Measurements from ENCODE around the gene RRP12.

DNA sequence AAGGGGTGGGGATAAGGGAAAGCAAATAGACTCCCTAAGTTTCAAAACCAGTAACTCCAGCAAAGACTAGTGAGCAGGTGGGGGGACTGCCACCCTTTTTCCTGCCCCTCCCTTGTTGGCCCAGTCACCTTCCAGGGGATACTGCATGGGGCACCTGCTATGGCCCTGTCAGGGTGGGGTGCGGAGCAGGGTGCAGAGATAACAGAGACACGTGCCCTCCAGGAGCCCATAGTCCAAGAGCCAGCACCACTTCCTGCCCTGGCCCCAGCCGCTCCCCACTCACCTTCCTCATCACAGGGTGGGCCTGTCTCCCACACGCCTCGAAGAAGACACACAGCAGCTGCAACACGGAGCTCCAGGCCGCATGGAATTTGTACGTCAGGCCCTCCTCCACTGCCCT, 20.6 kb downstream of the RRP12 start:
- TF ChIP-seq, protein P1, sequence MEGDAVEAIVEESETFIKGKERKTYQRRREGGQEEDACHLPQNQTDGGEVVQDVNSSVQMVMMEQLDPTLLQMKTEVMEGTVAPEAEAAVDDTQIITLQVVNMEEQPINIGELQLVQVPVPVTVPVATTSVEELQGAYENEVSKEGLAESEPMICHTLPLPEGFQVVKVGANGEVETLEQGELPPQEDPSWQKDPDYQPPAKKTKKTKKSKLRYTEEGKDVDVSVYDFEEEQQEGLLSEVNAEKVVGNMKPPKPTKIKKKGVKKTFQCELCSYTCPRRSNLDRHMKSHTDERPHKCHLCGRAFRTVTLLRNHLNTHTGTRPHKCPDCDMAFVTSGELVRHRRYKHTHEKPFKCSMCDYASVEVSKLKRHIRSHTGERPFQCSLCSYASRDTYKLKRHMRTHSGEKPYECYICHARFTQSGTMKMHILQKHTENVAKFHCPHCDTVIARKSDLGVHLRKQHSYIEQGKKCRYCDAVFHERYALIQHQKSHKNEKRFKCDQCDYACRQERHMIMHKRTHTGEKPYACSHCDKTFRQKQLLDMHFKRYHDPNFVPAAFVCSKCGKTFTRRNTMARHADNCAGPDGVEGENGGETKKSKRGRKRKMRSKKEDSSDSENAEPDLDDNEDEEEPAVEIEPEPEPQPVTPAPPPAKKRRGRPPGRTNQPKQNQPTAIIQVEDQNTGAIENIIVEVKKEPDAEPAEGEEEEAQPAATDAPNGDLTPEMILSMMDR (IDR thresholded peaks at IDR 0.05; ENCODE audit: poor library complexity, severe bottlenecking) = no peak
- TF ChIP-seq EZH2 (IDR thresholded peaks at IDR 0.05; ENCODE audit: borderline replicate concordance, insufficient read depth, low read length, poor library complexity, severe bottlenecking) (no peak), EP300 (conservative IDR thresholded peaks at IDR 0.05; ENCODE audit: poor library complexity, severe bottlenecking) (no peak), TAF1 (IDR thresholded peaks at IDR 0.05; ENCODE audit: low read depth) (no peak), POLR2AphosphoS5 (IDR thresholded peaks at IDR 0.05) (no peak), SMC3 (conservative IDR thresholded peaks at IDR 0.05; ENCODE audit: poor library complexity) (no peak), RAD21 (conservative IDR thresholded peaks at IDR 0.05) (no peak), MXI1 (conservative IDR thresholded peaks at IDR 0.05; ENCODE audit: poor library complexity, severe bottlenecking) (no peak)
- TF ChIP-seq, protein P2, sequence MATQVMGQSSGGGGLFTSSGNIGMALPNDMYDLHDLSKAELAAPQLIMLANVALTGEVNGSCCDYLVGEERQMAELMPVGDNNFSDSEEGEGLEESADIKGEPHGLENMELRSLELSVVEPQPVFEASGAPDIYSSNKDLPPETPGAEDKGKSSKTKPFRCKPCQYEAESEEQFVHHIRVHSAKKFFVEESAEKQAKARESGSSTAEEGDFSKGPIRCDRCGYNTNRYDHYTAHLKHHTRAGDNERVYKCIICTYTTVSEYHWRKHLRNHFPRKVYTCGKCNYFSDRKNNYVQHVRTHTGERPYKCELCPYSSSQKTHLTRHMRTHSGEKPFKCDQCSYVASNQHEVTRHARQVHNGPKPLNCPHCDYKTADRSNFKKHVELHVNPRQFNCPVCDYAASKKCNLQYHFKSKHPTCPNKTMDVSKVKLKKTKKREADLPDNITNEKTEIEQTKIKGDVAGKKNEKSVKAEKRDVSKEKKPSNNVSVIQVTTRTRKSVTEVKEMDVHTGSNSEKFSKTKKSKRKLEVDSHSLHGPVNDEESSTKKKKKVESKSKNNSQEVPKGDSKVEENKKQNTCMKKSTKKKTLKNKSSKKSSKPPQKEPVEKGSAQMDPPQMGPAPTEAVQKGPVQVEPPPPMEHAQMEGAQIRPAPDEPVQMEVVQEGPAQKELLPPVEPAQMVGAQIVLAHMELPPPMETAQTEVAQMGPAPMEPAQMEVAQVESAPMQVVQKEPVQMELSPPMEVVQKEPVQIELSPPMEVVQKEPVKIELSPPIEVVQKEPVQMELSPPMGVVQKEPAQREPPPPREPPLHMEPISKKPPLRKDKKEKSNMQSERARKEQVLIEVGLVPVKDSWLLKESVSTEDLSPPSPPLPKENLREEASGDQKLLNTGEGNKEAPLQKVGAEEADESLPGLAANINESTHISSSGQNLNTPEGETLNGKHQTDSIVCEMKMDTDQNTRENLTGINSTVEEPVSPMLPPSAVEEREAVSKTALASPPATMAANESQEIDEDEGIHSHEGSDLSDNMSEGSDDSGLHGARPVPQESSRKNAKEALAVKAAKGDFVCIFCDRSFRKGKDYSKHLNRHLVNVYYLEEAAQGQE (IDR thresholded peaks at IDR 0.05; ENCODE audit: borderline replicate concordance) = no peak

Measured in neural cell (in vitro differentiated cells).